RKO (cell line): ENCODE measurements around the gene HIVEP2.

ENCODE experiments used
- DNase-seq: peaks from one replicate; pipeline ENCODE4 v3.0.0-alpha.2; 2016; ENCODE audit warnings: low spot score

Gene HIVEP2

DNA sequence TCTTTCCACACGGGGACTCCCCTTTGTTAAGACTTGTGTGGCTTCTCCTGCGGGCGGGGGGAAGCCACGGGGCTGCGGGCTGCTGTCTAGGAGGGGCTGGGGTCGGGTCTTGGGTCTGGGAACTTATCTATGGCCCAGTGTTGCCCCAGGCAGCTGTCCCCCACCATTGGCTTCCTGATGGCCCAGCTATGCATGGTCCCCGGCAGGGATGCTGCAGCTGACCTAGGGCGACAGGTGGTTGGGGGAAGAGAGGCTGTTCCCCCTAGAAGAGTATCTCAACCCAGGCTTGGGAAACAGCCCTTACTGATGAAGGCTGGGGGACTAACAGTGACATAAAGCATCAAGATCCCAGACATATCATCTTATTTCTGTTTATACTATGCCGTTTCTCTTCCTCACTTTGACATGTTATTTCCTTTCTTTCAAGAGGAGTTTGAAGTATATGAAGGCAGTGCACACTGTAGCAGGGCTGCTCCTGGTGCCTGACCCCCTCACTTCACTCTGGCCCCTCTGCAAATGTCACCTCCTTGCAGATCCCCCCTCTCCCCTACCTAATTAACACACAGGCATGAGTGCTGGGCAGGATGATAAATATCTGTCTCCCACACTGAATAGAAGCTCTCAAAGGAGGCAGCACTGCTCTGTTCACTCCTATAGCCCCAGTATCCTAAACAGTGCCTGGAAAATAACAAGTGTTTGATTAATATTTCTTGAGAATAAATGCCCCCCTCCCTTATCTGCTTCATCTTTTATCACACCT is 87.0 kb downstream of the HIVEP2 start:
- DNase-seq, result no peak

DNA sequence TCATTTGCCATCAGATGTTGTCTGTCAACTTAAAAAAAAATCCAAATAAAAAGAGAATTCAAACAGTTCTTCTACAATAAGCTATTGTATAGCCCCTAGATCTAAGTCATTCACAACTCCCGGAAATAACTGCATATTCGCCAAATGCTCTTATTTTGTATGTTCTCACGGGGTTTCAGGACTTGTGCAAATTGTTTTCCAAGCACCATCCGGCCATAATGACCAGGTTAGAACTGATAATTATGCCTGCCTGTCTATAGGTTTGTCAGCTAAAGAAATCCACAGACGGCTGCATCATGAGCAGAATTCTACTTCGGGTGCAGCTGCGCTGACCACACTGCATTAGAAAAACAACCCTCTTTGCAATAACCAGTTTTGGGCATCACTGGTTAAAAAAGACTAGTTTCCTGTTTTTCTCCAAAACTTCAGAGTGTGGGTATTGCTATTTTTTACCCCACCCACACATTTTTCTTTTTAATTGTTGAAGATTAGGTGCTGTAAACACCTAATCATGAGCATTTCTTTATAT is 87.7 kb downstream of the HIVEP2 start:
- no peak for DNase-seq

GRCh38 chr6:142856624-142857232 is 88.2 kb downstream of the HIVEP2 start:
- no peak for DNase-seq

DNA sequence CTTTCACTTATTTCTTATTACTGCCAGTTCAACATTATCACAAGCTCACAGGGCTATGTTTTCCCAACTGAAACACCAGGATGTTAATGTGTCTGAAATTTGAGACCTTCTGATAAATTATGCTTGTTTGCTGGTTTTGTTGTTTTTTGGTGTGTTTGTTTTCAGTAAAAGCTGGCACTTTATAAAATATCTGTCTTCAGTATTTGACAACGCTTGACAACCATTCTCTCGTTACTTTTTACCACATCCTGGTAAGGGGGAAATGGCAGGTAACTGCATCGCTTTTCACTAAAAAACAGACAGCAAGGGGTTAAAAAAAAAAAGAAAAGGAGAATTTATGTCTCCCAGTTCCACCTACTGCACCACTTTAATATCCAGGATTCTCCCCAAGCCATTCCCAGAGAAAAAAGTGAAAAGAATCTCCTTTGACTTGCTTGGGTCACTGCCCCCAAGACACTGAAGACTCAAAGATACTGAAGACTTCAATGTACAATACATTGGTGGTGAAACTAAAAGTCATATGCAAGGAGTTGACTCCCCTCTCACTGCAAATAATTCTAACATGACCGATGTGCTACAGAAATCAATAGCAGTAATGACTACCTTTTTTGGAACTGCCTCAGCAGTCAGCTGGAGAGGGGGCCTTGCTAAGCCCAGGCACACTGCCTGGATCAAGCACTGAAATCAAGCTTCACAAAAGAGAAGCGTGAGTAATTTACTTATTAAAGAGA is 88.9 kb downstream of the HIVEP2 start:
- DNase-seq, result no peak

- no peak for DNase-seq
Observed at GRCh38 chr6:142854589-142855488, 90.1 kb downstream of the HIVEP2 start.

DNA sequence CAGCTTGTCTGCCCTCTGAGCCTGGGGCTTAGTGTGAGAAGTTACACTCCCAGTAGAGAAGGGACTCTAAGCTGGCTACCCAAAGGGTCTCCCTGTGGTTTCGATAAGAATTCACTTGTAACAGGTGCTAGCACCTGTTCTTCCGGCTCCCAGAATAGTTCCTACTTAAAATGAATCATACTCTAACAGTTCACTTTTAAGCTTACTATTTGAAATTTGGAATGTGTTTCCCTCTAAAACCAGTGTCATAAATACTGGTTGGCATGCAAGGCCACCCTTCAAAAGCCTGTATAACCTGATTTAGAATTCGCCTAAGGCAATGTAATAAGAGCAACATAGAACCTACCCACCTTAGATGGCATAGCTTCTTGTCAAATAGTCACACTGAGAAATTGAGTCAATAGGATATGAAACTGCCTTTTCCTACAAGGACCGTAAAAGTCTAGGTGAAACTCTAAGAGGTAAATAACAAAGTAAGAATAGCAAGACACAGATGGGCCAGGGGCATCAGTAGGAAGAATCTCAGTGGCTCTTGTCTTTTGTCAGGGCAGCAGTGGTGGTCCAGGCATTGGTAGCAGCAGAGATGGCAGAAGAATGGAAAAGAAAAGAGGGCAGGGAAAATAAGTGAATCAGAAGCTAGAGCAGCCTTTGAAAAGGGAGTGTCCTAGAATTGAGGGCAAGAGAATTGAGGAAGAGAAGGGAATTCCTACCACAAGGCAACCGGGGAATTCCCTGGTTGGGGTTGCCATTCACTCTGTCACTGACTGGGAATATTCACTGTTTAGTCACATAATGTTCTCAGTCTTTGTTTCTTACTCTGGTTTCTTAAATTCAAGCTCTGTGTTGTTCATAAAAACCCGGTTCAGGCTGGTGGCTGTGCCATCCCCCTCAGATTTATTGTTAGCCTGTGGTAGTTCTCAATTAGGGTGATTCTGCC is 91.5 kb downstream of the HIVEP2 start:
- DNase-seq, result no peak

DNA sequence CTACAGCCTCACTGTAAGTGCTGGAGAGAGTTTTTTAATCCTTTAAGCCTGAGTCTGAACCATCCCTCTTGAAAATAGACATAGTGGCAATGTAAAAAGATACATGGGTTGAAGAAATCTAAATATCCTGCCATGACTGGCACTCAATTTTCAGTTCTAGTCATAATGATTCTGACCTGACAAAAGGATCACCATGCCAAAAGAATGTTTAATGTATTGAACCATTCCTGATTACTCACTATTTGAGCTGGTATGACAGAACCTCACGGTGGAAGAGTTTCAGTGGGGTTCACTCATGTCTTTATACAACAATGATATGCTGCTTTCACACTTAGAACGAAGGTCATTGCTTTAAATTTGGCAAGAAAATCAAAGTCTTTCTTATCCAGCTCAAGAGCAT is 93.4 kb downstream of the HIVEP2 start:
- DNase-seq, result peak; percentile 28

- peak; percentile 39 for DNase-seq
Observed at GRCh38 chr6:142850679-142851423, 94.1 kb downstream of the HIVEP2 start.

DNA sequence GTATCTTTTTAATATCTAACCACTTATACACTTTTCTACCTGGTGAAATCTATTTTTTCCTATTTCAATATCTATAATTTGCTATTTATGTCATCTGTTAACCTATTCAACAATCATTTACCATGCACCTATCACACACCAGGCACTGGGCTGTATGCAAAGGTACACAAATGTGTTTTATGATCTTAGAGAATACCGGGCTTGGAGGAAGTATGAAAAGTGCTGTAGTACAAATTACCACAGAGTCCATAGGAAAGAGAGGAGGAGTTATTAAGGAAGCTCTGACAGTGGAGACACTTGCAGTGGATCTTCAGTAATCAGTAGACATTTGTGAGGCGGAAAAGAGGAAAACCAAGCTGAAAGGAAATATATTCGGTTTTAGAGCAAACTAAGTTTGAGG is 96.0 kb downstream of the HIVEP2 start:
- DNase-seq, result no peak

GRCh38 chr6:142848156-142848555 is 96.8 kb downstream of the HIVEP2 start:
- no peak for DNase-seq

- DNase-seq, result peak; percentile 93
Observed at GRCh38 chr6:142846883-142847287, 98.1 kb downstream of the HIVEP2 start.

DNA sequence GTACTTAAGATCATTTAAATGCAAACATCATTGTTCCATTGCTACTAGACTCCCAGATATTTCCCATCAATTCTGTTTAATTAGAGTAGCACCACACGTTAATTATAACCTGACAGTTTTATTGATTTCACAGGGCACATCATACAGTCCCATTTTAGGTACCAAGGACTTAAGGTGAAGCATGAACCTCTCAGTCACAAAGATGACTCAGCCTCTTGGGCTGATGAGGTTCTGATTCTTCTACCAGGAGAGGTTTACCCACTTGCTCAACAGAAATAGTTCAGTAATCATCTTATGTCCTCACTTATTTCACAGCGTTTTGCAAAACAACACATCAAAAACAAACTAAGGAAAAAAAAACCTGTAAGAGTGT is 98.5 kb downstream of the HIVEP2 start:
- DNase-seq, result peak; percentile 8

GRCh38 chr6:142845624-142846458 is 99.1 kb downstream of the HIVEP2 start:
- no peak for DNase-seq

DNA sequence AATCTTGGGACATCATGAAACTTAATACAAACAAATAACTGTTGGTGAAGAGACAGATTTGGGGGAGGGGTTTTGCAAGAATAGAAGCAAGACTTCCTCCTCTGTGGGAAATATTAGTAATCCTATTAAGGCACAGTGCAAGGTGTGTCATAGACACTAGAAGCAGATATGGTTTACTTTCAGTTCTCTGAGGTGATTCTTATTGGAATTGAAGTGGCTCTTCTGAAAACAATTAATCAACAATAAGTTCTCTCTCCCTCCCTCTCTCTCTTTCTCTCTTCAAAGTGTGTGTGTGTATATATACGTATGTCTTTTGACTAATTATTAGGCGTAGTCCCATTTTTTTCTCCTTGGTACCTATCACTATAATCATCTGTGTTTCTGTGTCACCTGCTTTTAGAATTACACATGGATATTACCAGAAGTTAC is 99.8 kb downstream of the HIVEP2 start:
- DNase-seq, result no peak

DNA sequence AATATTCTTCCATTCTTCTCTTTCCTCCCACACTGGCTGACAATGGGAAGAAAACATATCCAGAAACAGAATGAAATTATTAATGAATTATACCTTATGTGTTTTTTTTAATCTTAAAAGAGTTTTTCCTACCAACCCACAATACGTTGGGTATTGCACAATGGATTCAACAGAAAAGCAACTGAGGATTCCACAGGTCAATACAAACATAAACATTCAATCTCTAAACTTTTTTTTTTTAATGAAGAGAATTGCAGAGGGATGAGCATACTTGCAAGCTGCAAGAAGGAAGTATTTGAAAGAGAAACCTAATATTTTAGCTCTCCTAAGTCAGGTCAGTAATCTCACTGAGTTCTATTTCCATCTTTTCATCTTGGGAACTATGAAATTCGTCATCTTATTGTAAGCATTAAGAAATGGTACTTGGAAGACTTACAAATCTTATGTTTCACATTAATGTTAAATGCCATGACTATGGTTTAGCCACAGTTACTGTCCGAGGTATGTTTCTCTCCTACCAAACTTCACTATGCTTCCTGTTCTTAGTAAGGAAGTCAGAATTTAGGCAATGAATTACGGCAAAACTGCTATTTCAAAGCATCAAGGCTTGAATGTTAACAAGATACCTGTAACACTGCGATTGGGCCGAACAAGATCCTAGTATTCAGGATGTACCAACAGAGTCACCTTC is 100.8 kb downstream of the HIVEP2 start:
- no peak for DNase-seq

DNA sequence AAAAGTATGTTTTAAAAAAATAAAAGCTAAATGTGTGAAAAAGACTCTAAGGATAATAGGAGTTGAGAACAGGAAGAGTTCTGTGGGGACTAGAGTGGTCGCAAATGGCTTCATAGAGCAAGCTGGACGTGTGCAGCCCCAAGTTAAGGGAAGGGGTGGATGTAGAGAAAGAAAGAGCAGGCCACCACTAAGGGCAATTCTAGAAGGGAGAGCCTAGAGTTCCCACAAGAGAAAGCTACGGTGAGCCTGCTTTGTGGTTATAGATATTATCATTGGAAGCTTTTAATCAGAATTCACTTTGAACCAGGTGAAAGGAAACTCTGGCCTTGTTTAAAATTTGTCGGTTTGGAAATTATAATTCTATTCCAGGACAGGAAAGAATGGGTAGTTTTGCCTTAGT is 101.6 kb downstream of the HIVEP2 start:
- DNase-seq, result no peak

- DNase-seq, result no peak
Observed at GRCh38 chr6:142842418-142843261, 102.3 kb downstream of the HIVEP2 start.

GRCh38 chr6:142841915-142842314 is 103.1 kb downstream of the HIVEP2 start:
- DNase-seq, result no peak
